A673 (cell line): ENCODE results near the gene PHAF1. TPM values are rescaled to one million over a fixed set of nuclear protein-coding genes. Genes with fewer than 3 reads are reported as not detected.

ENCODE experiments used
- BruUV-seq: library from RNA; stranded (reverse); fragments of 400-500 nt; replicated peaks from 2 replicates; lab custom pipeline; 2021; lab: Mats Ljungman, UMichigan
- CTCF ChIA-PET: fragments of 300-600 bp; sonication (Branson Sonifier 250); formaldehyde crosslinking; loops from one replicate; lab custom pipeline; 2022; ENCODE audit warnings: antibody characterized with exemption; lab: Charles Lee
- POLR2A ChIA-PET: fragments of 300-600 bp; sonication (Branson Sonifier 250); formaldehyde crosslinking; loops from one replicate; lab custom pipeline; 2022; ENCODE audit warnings: antibody characterized with exemption; ENCODE audit not compliant: low non-redundant PET; lab: Charles Lee
- DNase-seq: peaks from one replicate; pipeline ENCODE4 v3.0.0-alpha.2; 2015; ENCODE audit warnings: low spot score
- H3K27ac ChIP-seq: fragments of 200-600 bp; sonication (generic); 2 replicates; pipeline ENCODE4 v1.5.1; 2016; ENCODE audit warnings: mixed run types, low read depth, mild to moderate bottlenecking, mixed read lengths, antibody characterized with exemption, low read length; ENCODE audit not compliant: poor library complexity, severe bottlenecking
- H3K27me3 ChIP-seq: fragments of 200-600 bp; sonication (generic); replicated peaks from 2 replicates; pipeline ENCODE4 v1.6.1; 2017; ENCODE audit warnings: mixed run types, low read depth, mild to moderate bottlenecking, mixed read lengths, antibody characterized with exemption, low read length; ENCODE audit not compliant: insufficient read depth, poor library complexity
- H3K36me3 ChIP-seq: fragments of 200-600 bp; sonication (generic); 2 replicates; pipeline ENCODE4 v1.6.1; 2016; ENCODE audit warnings: mixed run types, mild to moderate bottlenecking, mixed read lengths, antibody characterized with exemption, low read length; ENCODE audit not compliant: insufficient read depth, poor library complexity, severe bottlenecking
- H3K4me1 ChIP-seq: fragments of 200-600 bp; sonication (generic); 2 replicates; pipeline ENCODE4 v1.6.1; 2017; ENCODE audit warnings: mixed run types, mild to moderate bottlenecking, mixed read lengths, antibody characterized with exemption, low read length; ENCODE audit not compliant: insufficient read depth, poor library complexity, severe bottlenecking
- H3K4me3 ChIP-seq: fragments of 200-600 bp; sonication (generic); 2 replicates; pipeline ENCODE4 v1.5.1; 2016; ENCODE audit warnings: low read depth, mixed run types, mild to moderate bottlenecking, mixed read lengths, low read length; ENCODE audit not compliant: poor library complexity, severe bottlenecking
- H3K9me3 ChIP-seq: fragments of 200-600 bp; sonication (generic); 2 replicates; pipeline ENCODE4 v1.6.1; 2016; ENCODE audit warnings: mixed run types, low read depth, mild to moderate bottlenecking, mixed read lengths, antibody characterized with exemption, low read length; ENCODE audit not compliant: poor library complexity, severe bottlenecking
- CTCF ChIP-seq: fragments of 300-800, 200-600 bp; sonication (generic); conservative IDR thresholded peaks from 2 replicates; pipeline ENCODE4 v1.5.1; 2017; ENCODE audit warnings: low read depth, mild to moderate bottlenecking, antibody characterized with exemption, low read length, moderate library complexity, mixed read lengths
- EZH2 ChIP-seq: fragments of 200-600 bp; sonication (generic); IDR thresholded peaks from 2 replicates; pipeline ENCODE4 v1.6.1; 2017; ENCODE audit warnings: borderline replicate concordance, low read depth, mild to moderate bottlenecking, mixed read lengths, antibody characterized with exemption, low read length; ENCODE audit not compliant: poor library complexity, severe bottlenecking
- intact Hi-C: fragments of 100-400 bp; cut with micrococcal nuclease; formaldehyde crosslinking; loops from one replicate; pipeline ENCODE4 v1.10.0; 2022; ENCODE audit not compliant: unreplicated experiment
- total RNA-seq: library from RNA; stranded (reverse); gene quantifications from 2 replicates; pipeline ENCODE4 v1.2.3, GENCODE V29; 2021

The PHAF1 gene
- total RNA-seq, 1 experiment from 2014 or later = 23.2 TPM

- Histone ChIP-seq H3K27ac (no peak overlapping the region), H3K4me3 (no peak overlapping the region), H3K9me3 (no peaks in the 10 kb centered on the region), H3K36me3 (peaks cover 48% of the 10 kb centered on the region), H3K4me1 (peaks cover 9% of the 10 kb centered on the region), H3K27me3 (no peaks in the 10 kb centered on the region)
- TF ChIP-seq EZH2 = no peak
- TF ChIP-seq CTCF = no peak
- ChIA-PET CTCF (no interaction called here), POLR2A (no interaction called here)
- BruUV-seq = no TSS peak
- intact Hi-C loops = no loop called here
- DNase-seq = no peak
These were observed 39.0 kb downstream of the PHAF1 start for GRCh38 chr16:67148656-67149275.

- peaks cover 42% of the 10 kb centered on the region for H3K36me3 ChIP-seq
- ChIA-PET CTCF (no interaction called here), POLR2A (no interaction called here)
- TF ChIP-seq EZH2 = no peak
- no peak for TF ChIP-seq CTCF
- no peaks in the 10 kb centered on the region for H3K27me3 ChIP-seq
- H3K27ac ChIP-seq = no peak overlapping the region
- no peak for DNase-seq
- H3K4me3 ChIP-seq = no peak overlapping the region
- no peaks in the 10 kb centered on the region for H3K9me3 ChIP-seq
- no TSS peak for BruUV-seq
- peaks cover 9% of the 10 kb centered on the region for H3K4me1 ChIP-seq
- intact Hi-C loops = loop anchor here (2.0 to 10.0 kb wide), 3 partner anchors 135 to 255 kb away; no protein-coding TSS in a partner anchor
These were observed 39.7 kb downstream of the PHAF1 start for GRCh38 chr16:67149276-67150046.

DNA sequence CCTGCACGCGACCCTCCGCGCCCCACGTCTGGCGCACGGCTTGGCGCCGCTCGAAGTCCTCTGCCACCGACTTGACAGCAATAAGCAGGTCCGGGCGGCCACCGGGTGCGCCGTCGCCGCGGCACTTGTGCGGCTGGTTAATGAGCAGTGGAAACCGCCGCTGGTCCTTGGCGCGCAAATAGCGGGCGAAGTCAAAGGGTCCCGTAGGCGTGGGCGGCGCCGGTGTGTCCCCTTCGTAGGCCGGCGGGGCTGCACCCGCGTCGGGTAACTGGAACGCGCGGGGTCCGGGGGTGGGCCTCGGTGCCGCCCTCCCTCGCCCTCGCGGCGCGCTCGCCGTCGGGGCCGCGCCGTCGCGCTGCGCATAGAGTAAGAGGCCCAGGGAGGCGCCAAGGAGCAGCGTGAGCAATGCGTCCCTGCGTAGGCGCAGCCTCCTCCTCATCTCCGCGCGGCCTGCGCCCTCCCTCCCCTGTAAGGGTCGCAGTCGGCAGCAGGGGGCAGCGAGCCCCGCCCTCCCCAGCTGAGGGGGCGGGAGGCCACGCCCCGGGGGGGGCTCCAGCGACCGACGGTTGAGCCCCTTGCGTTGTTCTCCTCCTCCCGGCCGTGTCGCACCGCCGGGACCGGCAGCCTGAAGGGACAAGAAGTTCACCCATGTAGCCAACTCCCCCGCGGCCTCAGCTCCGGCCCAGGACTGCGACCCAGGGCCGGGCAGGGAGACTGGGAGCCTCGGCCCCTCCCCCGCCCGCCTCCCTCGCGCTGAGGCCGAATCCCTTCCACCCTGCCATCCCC lies 40.5 kb downstream of the PHAF1 start:
- no TSS peak for BruUV-seq
- CTCF ChIA-PET = interaction anchor here (0.8 to 1.8 kb wide), 2 partner anchors 132 to 137 kb away, joined by 3 to 6 read pairs; no protein-coding TSS in a partner anchor
- no peaks in the 10 kb centered on the region for H3K9me3 ChIP-seq
- peaks cover 9% of the 10 kb centered on the region for H3K4me1 ChIP-seq
- peak; percentile 89 for DNase-seq
- H3K27ac ChIP-seq = peak overlapping the region; percentile 81
- H3K36me3 ChIP-seq = peaks cover 37% of the 10 kb centered on the region
- H3K4me3 ChIP-seq = peak overlapping the region; percentile 83
- TF ChIP-seq EZH2 = no peak
- TF ChIP-seq CTCF = peak; percentile 21; the same call in 1 of the 2 replicates
- POLR2A ChIA-PET = no interaction called here
- H3K27me3 ChIP-seq = no peaks in the 10 kb centered on the region
- intact Hi-C loops = loop anchor here (2.0 to 10.0 kb wide), 3 partner anchors 135 to 255 kb away; no protein-coding TSS in a partner anchor
